Vagina (tissue), 2 donors: ENCODE data around the gene HPCAL1. TPM values are rescaled to one million over a fixed set of nuclear protein-coding genes. Genes with fewer than 3 reads are reported as not detected.
"Not testable (repeated sequence)": the region's sequence is repeated elsewhere in the genome, so short reads cannot be mapped to it uniquely, and the experiment has no call there.

Experiments
- DNase-seq, 2 donors: peaks; one replicate each; pipeline ENCODE4 v3.0.0-alpha.2; 2017; ENCODE audit errors: extremely low spot score in 2 of 2
- H3K27ac ChIP-seq: fragments of 200-600 bp; sonication (generic); one replicate; pipeline ENCODE4 v1.5.1; 2019
- H3K27me3 ChIP-seq: fragments of 200-600 bp; sonication (generic); one replicate; pipeline ENCODE4 v1.5.1; 2019
- H3K36me3 ChIP-seq, 2 donors: fragments of 200-600 bp; sonication (generic); one replicate each; pipeline ENCODE4 v1.5.1; 2017 to 2019
- H3K4me1 ChIP-seq: fragments of 200-600 bp; sonication (generic); one replicate; pipeline ENCODE4 v1.5.1; 2019
- H3K4me3 ChIP-seq, 2 donors: fragments of 200-600 bp; sonication (generic); 1 replicate in 1 of 2; 2 replicates in 1 of 2; pipeline ENCODE4 v1.5.1; 2016 to 2019
- H3K9me3 ChIP-seq: fragments of 200-600 bp; sonication (generic); one replicate; pipeline ENCODE4 v1.5.1; 2019
- CTCF ChIP-seq, 3 experiments: fragments of 450-650 bp in 2 of 3; fragments of 200-600 bp in 1 of 3; sonication (generic) in 1 of 3; IDR thresholded peaks; one replicate each; pipeline ENCODE4 v1.5.1; 2017 to 2019; ENCODE audit warnings: antibody characterized with exemption in 3 of 3, mild to moderate bottlenecking in 2 of 3, moderate library complexity in 2 of 3
- POLR2A ChIP-seq, 2 donors: fragments of 450-650 bp; IDR thresholded peaks; one replicate each; pipeline ENCODE4 v1.6.1; 2017; ENCODE audit warnings: antibody characterized with exemption in 2 of 2, mild to moderate bottlenecking in 2 of 2, moderate library complexity in 2 of 2
- POLR2AphosphoS5 ChIP-seq, 2 donors: sonication (generic); formaldehyde crosslinking; IDR thresholded peaks; one replicate each; pipeline ENCODE4 v1.9.0; 2017; ENCODE audit warnings: antibody characterized with exemption in 2 of 2, mild to moderate bottlenecking in 2 of 2, low read depth in 1 of 2; ENCODE audit not compliant: insufficient read depth in 1 of 2
- intact Hi-C: fragments of 100-400 bp; cut with DNase I; formaldehyde crosslinking; loops from one replicate; pipeline ENCODE4 v1.15.1; 2023
- total RNA-seq: library from RNA; depleted of rRNA; stranded (reverse); fragments of >200 nt; gene quantifications from one replicate; pipeline ENCODE4 v1.2.3, GENCODE V29; 2016

The HPCAL1 gene
- total RNA-seq, 1 donor from 2014 or later, result 43.7 TPM

- peak in 1 of 2 donors; percentile 72 for TF ChIP-seq POLR2AphosphoS5 (IDR thresholded peaks at IDR 0.05; ENCODE audit: insufficient read depth in 1 of 2, low read depth in 1 of 2)
- no peak for TF ChIP-seq POLR2A (IDR thresholded peaks at IDR 0.05)
- TF ChIP-seq CTCF (IDR thresholded peaks at IDR 0.05), result no peak
- Histone ChIP-seq H3K36me3 (no peaks in the 10 kb centered on the region), H3K4me3 (no peak overlapping the region), H3K9me3 (no peaks in the 10 kb centered on the region), H3K4me1 (peaks cover 53% of the 10 kb centered on the region), H3K27ac (no peak overlapping the region), H3K27me3 (no peaks in the 10 kb centered on the region)
- intact Hi-C loops, result no loop called here
- DNase-seq, result no peak
These were observed 149.6 kb downstream of the HPCAL1 start for GRCh38 chr2:10452312-10452711.

GRCh38 chr2:10452956-10453904 is 150.5 kb downstream of the HPCAL1 start:
- intact Hi-C loops, result no loop called here
- Histone ChIP-seq H3K9me3 (no peaks in the 10 kb centered on the region), H3K27me3 (no peaks in the 10 kb centered on the region), H3K36me3 (no peaks in the 10 kb centered on the region), H3K4me3 (no peak overlapping the region), H3K27ac (peak overlapping the region; percentile 20), H3K4me1 (peaks cover 50% of the 10 kb centered on the region)
- TF ChIP-seq POLR2A (IDR thresholded peaks at IDR 0.05), result no peak
- no peak for TF ChIP-seq POLR2AphosphoS5 (IDR thresholded peaks at IDR 0.05; ENCODE audit: insufficient read depth in 1 of 2, low read depth in 1 of 2)
- TF ChIP-seq CTCF (IDR thresholded peaks at IDR 0.05), result no peak
- DNase-seq, result no peak

- no peak for DNase-seq
- no peaks in the 10 kb centered on the region for H3K27me3 ChIP-seq
- no peaks in the 10 kb centered on the region for H3K9me3 ChIP-seq
- no peak overlapping the region for H3K27ac ChIP-seq
- no peaks in the 10 kb centered on the region for H3K36me3 ChIP-seq
- H3K4me1 ChIP-seq, result peaks cover 48% of the 10 kb centered on the region
- TF ChIP-seq POLR2A (IDR thresholded peaks at IDR 0.05) (no peak), POLR2AphosphoS5 (IDR thresholded peaks at IDR 0.05; ENCODE audit: insufficient read depth in 1 of 2, low read depth in 1 of 2) (no peak), CTCF (IDR thresholded peaks at IDR 0.05) (no peak)
- no peak overlapping the region for H3K4me3 ChIP-seq
- intact Hi-C loops, result no loop called here
These were observed 151.2 kb downstream of the HPCAL1 start for GRCh38 chr2:10453905-10454298.

GRCh38 chr2:10454505-10454904 is 151.8 kb downstream of the HPCAL1 start:
- H3K4me3 ChIP-seq, result no peak overlapping the region
- intact Hi-C loops, result no loop called here
- H3K4me1 ChIP-seq, result peaks cover 42% of the 10 kb centered on the region
- H3K27me3 ChIP-seq, result no peaks in the 10 kb centered on the region
- H3K27ac ChIP-seq, result peak overlapping the region; percentile 2
- no peaks in the 10 kb centered on the region for H3K9me3 ChIP-seq
- no peak for TF ChIP-seq POLR2A (IDR thresholded peaks at IDR 0.05)
- TF ChIP-seq CTCF (IDR thresholded peaks at IDR 0.05), result no peak
- no peak for TF ChIP-seq POLR2AphosphoS5 (IDR thresholded peaks at IDR 0.05; ENCODE audit: insufficient read depth in 1 of 2, low read depth in 1 of 2)
- H3K36me3 ChIP-seq, result no peaks in the 10 kb centered on the region
- DNase-seq, result no peak

GRCh38 chr2:10457195-10457594 is 154.5 kb downstream of the HPCAL1 start:
- DNase-seq, intact Hi-C loops, H3K9me3 ChIP-seq, H3K36me3 ChIP-seq, H3K27ac ChIP-seq, H3K4me3 ChIP-seq, H3K27me3 ChIP-seq: not testable (repeated sequence)
- peaks cover 27% of the 10 kb centered on the region for H3K4me1 ChIP-seq
